ENCODE results near the gene EFCAB11. TPM values are rescaled to one million over a fixed set of nuclear protein-coding genes. Genes with fewer than 3 reads are reported as not detected.

EFCAB11 gene
- total RNA-seq, 2 experiments from 2014 or later = 0.36 to 0.47 TPM

DNA sequence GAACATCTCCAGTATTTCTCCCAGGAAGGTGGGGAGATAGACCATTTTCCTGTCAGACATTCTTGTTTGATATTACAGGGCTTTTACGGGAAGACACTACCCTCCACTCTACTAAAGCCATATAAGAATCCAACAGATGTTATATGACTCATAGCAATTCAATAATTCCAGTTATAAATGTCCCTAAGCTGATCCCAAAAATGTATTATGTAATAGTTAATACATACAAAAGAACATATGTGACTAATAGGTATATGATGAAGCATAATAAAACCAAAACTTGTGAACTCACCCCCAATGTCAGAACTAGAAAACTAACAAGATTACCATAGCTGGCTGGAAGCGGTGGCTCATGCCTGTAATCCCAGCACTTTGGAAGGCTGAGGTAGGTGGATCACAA, 84.2 kb downstream of the EFCAB11 start:
- Mint-ChIP-seq H3K36me3 (ENCODE audit: low read depth) (peaks cover 6% of the 10 kb centered on the region), H3K27me3 (no peaks in the 10 kb centered on the region), H3K4me3 (no peak overlapping the region), H3K27ac (no peak overlapping the region), H3K9me3 (peaks cover 1% of the 10 kb centered on the region), H3K4me1 (ENCODE audit: low read depth) (no peaks in the 10 kb centered on the region)
- H3K27ac ChIP-seq (ENCODE audit: low read depth in 1 of 2, low read length in 2 of 2) = no peak overlapping the region
- ChIA-PET CTCF (no interaction called here), POLR2A (no interaction called here)
- peaks cover 0 to 4% of the 10 kb centered on the region in 2 experiments for H3K27me3 ChIP-seq (ENCODE audit: control insufficient read depth in 1 of 2, insufficient read depth in 2 of 2, low read length in 2 of 2)
- H3K9me3 ChIP-seq (ENCODE audit: control insufficient read depth in 1 of 2, insufficient read depth in 1 of 2, low read length in 2 of 2) = peaks cover 5 to 17% of the 10 kb centered on the region in 2 experiments
- no peaks in the 10 kb centered on the region for H3K36me3 ChIP-seq (ENCODE audit: insufficient read depth, low read length)
- ATAC-seq (ENCODE audit: poor library complexity) (no peak), DNase-seq (no peak)
- H3K4me1 ChIP-seq (ENCODE audit: insufficient read depth, low read length) = no peaks in the 10 kb centered on the region
- TF ChIP-seq CTCF (IDR thresholded peaks at IDR 0.05) = no peak
- intact Hi-C loops (cut with DNase I, micrococcal nuclease) = no loop called here
- no peak overlapping the region for H3K4me3 ChIP-seq (ENCODE audit: low read length)

GRCh38 chr14:89869606-89870005, 84.9 kb downstream of the EFCAB11 start:
- DNase-seq = no peak
- Histone ChIP-seq H3K27me3 (ENCODE audit: control insufficient read depth in 1 of 2, insufficient read depth in 2 of 2, low read length in 2 of 2) (peaks cover 0 to 4% of the 10 kb centered on the region in 2 experiments), H3K4me3 (ENCODE audit: low read length) (no peak overlapping the region), H3K9me3 (ENCODE audit: control insufficient read depth in 1 of 2, insufficient read depth in 1 of 2, low read length in 2 of 2) (peaks cover 5 to 14% of the 10 kb centered on the region in 2 experiments), H3K27ac (ENCODE audit: low read depth in 1 of 2, low read length in 2 of 2) (no peak overlapping the region), H3K4me1 (ENCODE audit: insufficient read depth, low read length) (no peaks in the 10 kb centered on the region), H3K36me3 (ENCODE audit: insufficient read depth, low read length) (no peaks in the 10 kb centered on the region)
- CTCF ChIA-PET = no interaction called here
- intact Hi-C loops (cut with DNase I, micrococcal nuclease) = no loop called here
- peaks cover 1% of the 10 kb centered on the region for H3K9me3 Mint-ChIP-seq
- ATAC-seq (ENCODE audit: poor library complexity) = no peak
- no peak overlapping the region for H3K27ac Mint-ChIP-seq
- no peaks in the 10 kb centered on the region for H3K4me1 Mint-ChIP-seq (ENCODE audit: low read depth)
- no peak overlapping the region for H3K4me3 Mint-ChIP-seq
- H3K27me3 Mint-ChIP-seq = no peaks in the 10 kb centered on the region
- POLR2A ChIA-PET = no interaction called here
- peaks cover 6% of the 10 kb centered on the region for H3K36me3 Mint-ChIP-seq (ENCODE audit: low read depth)
- TF ChIP-seq CTCF (IDR thresholded peaks at IDR 0.05) = no peak

GRCh38 chr14:89866458-89866857, 88.1 kb downstream of the EFCAB11 start:
- ChIA-PET CTCF (no interaction called here), POLR2A (no interaction called here)
- Histone ChIP-seq H3K27me3 (ENCODE audit: control insufficient read depth in 1 of 2, insufficient read depth in 2 of 2, low read length in 2 of 2) (peaks cover 0 to 4% of the 10 kb centered on the region in 2 experiments), H3K4me3 (ENCODE audit: low read length) (no peak overlapping the region), H3K4me1 (ENCODE audit: insufficient read depth, low read length) (no peaks in the 10 kb centered on the region), H3K27ac (ENCODE audit: low read depth in 1 of 2, low read length in 2 of 2) (no peak overlapping the region), H3K9me3 (ENCODE audit: control insufficient read depth in 1 of 2, insufficient read depth in 1 of 2, low read length in 2 of 2) (peaks cover 5 to 7% of the 10 kb centered on the region in 2 experiments), H3K36me3 (ENCODE audit: insufficient read depth, low read length) (no peaks in the 10 kb centered on the region)
- no peak for TF ChIP-seq CTCF (IDR thresholded peaks at IDR 0.05)
- Mint-ChIP-seq H3K9me3 (no peaks in the 10 kb centered on the region), H3K36me3 (ENCODE audit: low read depth) (no peaks in the 10 kb centered on the region), H3K4me1 (ENCODE audit: low read depth) (no peaks in the 10 kb centered on the region), H3K27ac (no peak overlapping the region), H3K4me3 (no peak overlapping the region), H3K27me3 (no peaks in the 10 kb centered on the region)
- ATAC-seq (ENCODE audit: poor library complexity) (no peak), DNase-seq (no peak)
- intact Hi-C loops (cut with DNase I, micrococcal nuclease) = no loop called here
